K562 (cell line): Measurements from ENCODE around the gene CIAO3. TPM values are rescaled to one million over a fixed set of nuclear protein-coding genes. Genes with fewer than 3 reads are reported as not detected.
A peak's percentile ranks its signal among the peaks of the same experiment; 100 is the strongest.

Source experiments
- DIDO1 ChIP-seq: fragments of 450-650 bp; IDR thresholded peaks from 2 replicates; pipeline ENCODE4 v1.6.1; 2016; ENCODE audit warnings: low read depth, missing biosample characterization, missing genetic modification characterization
- ESRRA ChIP-seq: fragments of 450-650 bp; IDR thresholded peaks from 2 replicates; pipeline ENCODE4 v1.6.1; 2014; ENCODE audit warnings: low read depth, mild to moderate bottlenecking, moderate library complexity, borderline replicate concordance
- FOS ChIP-seq: IDR thresholded peaks from 3 replicates; pipeline ENCODE4 v1.6.1; 2011; ENCODE audit not compliant: insufficient read length; ENCODE audit errors: extremely low read depth
- GABPA ChIP-seq: fragments of 200-800 bp; sonication (Bioruptor generic); conservative IDR thresholded peaks from 2 replicates; pipeline ENCODE4 v1.6.1; 2016; ENCODE audit warnings: low read depth, missing genetic modification characterization, missing compliant biosample characterization
- MAFF ChIP-seq: IDR thresholded peaks from 2 replicates; pipeline ENCODE4 v1.6.1; 2012; ENCODE audit warnings: low read length, improper control_type of control experiment
- MLX ChIP-seq, 2 experiments: fragments of 450-650 bp in 1 of 2; sonication (generic) in 1 of 2; formaldehyde crosslinking; conservative IDR thresholded peaks; 2 replicates each; pipeline versions ENCODE4 v1.4.0 to v1.8.1; 2020 to 2022; ENCODE audit warnings: mild to moderate bottlenecking in 1 of 2, missing genetic modification reagents in 1 of 2
- POLR2AphosphoS5 ChIP-seq: IDR thresholded peaks from 2 replicates; pipeline ENCODE4 v1.6.1; 2011; ENCODE audit warnings: mild to moderate bottlenecking, low read depth, low read length, moderate library complexity; ENCODE audit not compliant: control insufficient read depth, insufficient read depth
- PTRF ChIP-seq: fragments of 450-650 bp; IDR thresholded peaks from 2 replicates; pipeline ENCODE4 v1.6.1; 2016; ENCODE audit warnings: mild to moderate bottlenecking, missing genetic modification characterization, missing compliant biosample characterization
- STAG1 ChIP-seq: sonication (generic); formaldehyde crosslinking; IDR thresholded peaks from 2 replicates; pipeline ENCODE4 v1.5.0; 2020; ENCODE audit warnings: missing genetic modification reagents, borderline replicate concordance
- ZFPM2 ChIP-seq: fragments of 250-450 bp; sonication (Bioruptor Pico); IDR thresholded peaks from 2 replicates; pipeline ENCODE4 v1.5.1; 2022; ENCODE audit warnings: mild to moderate bottlenecking
- ZFX ChIP-seq: sonication (generic); formaldehyde crosslinking; IDR thresholded peaks from 2 replicates; pipeline ENCODE4 v1.8.0; 2022; ENCODE audit warnings: mild to moderate bottlenecking, missing genetic modification reagents, moderate library complexity
- ZHX1 ChIP-seq: fragments of 150-350 bp; conservative IDR thresholded peaks from 2 replicates; pipeline ENCODE4 v1.6.1; 2014; ENCODE audit warnings: low read length
- ZNF12 ChIP-seq: sonication (generic); formaldehyde crosslinking; IDR thresholded peaks from 2 replicates; pipeline ENCODE4 v1.4.0; 2020; ENCODE audit warnings: mild to moderate bottlenecking, missing genetic modification reagents
- ZNF408 ChIP-seq: fragments of 250-450 bp; sonication (Bioruptor Pico); IDR thresholded peaks from 2 replicates; pipeline ENCODE4 v1.4.0; 2020; ENCODE audit warnings: low read depth, mild to moderate bottlenecking, moderate library complexity
- ZNF561 ChIP-seq: fragments of 450-650 bp; formaldehyde crosslinking; conservative IDR thresholded peaks from 2 replicates; pipeline ENCODE4 v1.4.0; 2020; ENCODE audit warnings: mild to moderate bottlenecking, moderate library complexity
- polyA plus RNA-seq, 8 experiments: library from polyadenylated mRNA; depleted of rRNA in 4 of 8; stranded (reverse) in 5 of 8; unstranded in 3 of 8; fragments of >200 nt; fragmentation: Nextera tagmentation in 2 of 8; fragmentation: Illumina TruSeq in 1 of 8; extraction: Ambion mirVana in 2 of 8; extraction: Trizol in 1 of 8; gene quantifications; 2 replicates each; pipeline versions ENCODE4 v1.2.1 to v1.2.3, GENCODE V29; 2011 to 2014; ENCODE audit warnings: inconsistent platforms in 1 of 8, missing spikeins in 1 of 8
- total RNA-seq, 7 experiments: library from RNA; depleted of rRNA in 6 of 7; stranded (reverse); fragments of >200 nt in 6 of 7; fragmentation: Illumina TruSeq in 2 of 7; extraction: Trizol in 2 of 7; gene quantifications; 2 replicates each; pipeline versions ENCODE4 v1.2.1 to v1.2.3, GENCODE V29; 2011 to 2021; ENCODE audit warnings: low replicate concordance in 1 of 7
- TF ChIP-seq, protein P1 (sequence below): fragments of 250-450 bp; sonication (Bioruptor Pico); IDR thresholded peaks from 2 replicates; pipeline ENCODE4 v1.8.0; 2022; ENCODE audit warnings: inconsistent platforms

CIAO3 gene
- total and polyA plus RNA-seq, 9 of the 15 experiments (the other 6 are each of a cell fraction or from before 2014, with no cell fraction given): 2.2 to 35.6 (median 18.7) TPM

DNA sequence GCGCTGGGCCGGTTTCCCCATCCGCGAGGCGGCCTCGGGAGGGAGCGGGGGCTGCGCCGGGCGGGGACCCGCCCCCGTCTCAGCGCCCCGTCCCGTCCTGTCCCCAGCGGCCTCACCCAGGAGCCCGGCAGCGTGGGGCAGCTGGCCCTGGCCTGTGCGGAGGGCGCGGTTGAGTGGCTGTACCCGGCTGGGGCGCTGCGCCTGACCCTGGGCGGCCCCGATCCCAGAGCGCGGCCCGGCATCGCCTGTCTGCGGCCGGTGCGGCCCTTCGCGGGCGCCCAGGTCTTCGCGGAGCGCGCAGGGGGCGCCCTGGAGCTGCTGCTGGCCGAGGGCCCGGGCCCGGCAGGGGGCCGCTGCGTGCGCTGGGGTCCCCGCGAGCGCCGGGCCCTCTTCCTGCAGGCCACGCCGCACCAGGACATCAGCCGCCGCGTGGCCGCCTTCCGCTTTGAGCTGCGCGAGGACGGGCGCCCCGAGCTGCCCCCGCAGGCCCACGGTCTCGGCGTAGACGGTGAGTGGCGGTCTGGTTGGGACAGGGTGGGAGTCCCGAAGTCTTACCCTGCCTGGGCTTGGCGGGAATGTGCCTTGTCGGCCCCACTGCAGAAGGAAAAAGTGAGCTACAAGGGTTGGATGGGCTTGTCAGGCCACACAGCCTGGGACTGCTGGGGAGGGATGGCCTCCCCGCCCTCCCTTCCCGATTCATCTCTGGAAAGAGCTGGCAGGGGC is 25.2 kb downstream of the CIAO3 start (continued):
- TF ChIP-seq FOS (no peak), MAFF (no peak), ZNF12 (no peak), STAG1 (no peak), POLR2AphosphoS5 (no peak), ESRRA (no peak), ZNF408 (CRISPR knock-in tag) (no peak), PTRF (tag) (no peak), ZFX (CRISPR knock-in tag) (peak; percentile 55), ZHX1 (no peak), ZFPM2 (CRISPR knock-in tag) (no peak), MLX (CRISPR knock-in tag; conservative IDR thresholded peaks at IDR 0.05) (no peak), DIDO1 (tag) (no peak), ZNF561 (CRISPR knock-in tag) (no peak), GABPA (0 out of 2 replicates have a peak, but pooled peaks have one; percentile 35)
- TF ChIP-seq, protein P1, sequence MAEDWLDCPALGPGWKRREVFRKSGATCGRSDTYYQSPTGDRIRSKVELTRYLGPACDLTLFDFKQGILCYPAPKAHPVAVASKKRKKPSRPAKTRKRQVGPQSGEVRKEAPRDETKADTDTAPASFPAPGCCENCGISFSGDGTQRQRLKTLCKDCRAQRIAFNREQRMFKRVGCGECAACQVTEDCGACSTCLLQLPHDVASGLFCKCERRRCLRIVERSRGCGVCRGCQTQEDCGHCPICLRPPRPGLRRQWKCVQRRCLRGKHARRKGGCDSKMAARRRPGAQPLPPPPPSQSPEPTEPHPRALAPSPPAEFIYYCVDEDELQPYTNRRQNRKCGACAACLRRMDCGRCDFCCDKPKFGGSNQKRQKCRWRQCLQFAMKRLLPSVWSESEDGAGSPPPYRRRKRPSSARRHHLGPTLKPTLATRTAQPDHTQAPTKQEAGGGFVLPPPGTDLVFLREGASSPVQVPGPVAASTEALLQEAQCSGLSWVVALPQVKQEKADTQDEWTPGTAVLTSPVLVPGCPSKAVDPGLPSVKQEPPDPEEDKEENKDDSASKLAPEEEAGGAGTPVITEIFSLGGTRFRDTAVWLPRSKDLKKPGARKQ: no peak
